Measurements from ENCODE around the gene SLCO2A1. TPM values are rescaled to one million over a fixed set of nuclear protein-coding genes. Genes with fewer than 3 reads are reported as not detected.

SLCO2A1 gene
- total and polyA plus RNA-seq, 2 experiments from 2014 or later = 0.31 to 1.0 TPM

DNA sequence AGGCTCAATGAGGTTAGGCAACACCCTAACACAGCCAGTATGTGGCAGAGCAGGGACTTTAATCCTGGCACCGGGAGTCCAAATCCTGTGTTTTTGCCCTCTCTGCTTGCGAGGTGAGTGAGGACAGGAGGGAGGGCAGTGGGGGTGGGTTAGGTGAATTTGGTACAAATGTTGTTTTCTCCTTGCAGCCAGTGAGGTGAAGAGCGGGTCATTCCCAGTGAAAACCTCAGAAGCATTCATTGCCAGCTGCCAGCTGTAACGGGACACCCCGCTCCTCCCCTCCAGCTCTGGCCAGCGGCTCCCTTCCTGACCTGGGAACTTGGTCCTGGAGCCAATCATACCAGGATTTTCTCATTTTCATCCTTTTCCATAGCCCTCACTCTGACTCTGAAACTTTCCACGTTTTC, 88.3 kb downstream of the SLCO2A1 start:
- Histone ChIP-seq H3F3A (replicated peaks; ENCODE audit: low read depth) (no peaks in the 10 kb centered on the region), H4K20me1 (replicated peaks; ENCODE audit: insufficient read depth) (no peaks in the 10 kb centered on the region), H3K79me2 (replicated peaks; ENCODE audit: insufficient read depth) (no peaks in the 10 kb centered on the region), H3K9me2 (ENCODE audit: insufficient read depth) (no peaks in the 10 kb centered on the region), H2AFZ (no peak overlapping the region), H3K36me3 (ENCODE audit: insufficient read depth) (no peaks in the 10 kb centered on the region), H3K4me1 (ENCODE audit: insufficient read depth) (no peaks in the 10 kb centered on the region), H3K27ac (ENCODE audit: low read depth) (no peak overlapping the region), H3K4me3 (no peak overlapping the region), H3K27me3 (ENCODE audit: insufficient read depth) (no peaks in the 10 kb centered on the region), H3K4me2 (no peak overlapping the region)
- H3K4me1 Mint-ChIP-seq = peaks cover 20% of the 10 kb centered on the region
- no peaks in the 10 kb centered on the region for H3K36me3 Mint-ChIP-seq (ENCODE audit: low read depth)
- ATAC-seq (peak; percentile 77), DNase-seq (ENCODE audit: low spot score) (peak; percentile 23)
- H3K4me3 Mint-ChIP-seq = no peak overlapping the region
- TF ChIP-seq, protein P1, sequence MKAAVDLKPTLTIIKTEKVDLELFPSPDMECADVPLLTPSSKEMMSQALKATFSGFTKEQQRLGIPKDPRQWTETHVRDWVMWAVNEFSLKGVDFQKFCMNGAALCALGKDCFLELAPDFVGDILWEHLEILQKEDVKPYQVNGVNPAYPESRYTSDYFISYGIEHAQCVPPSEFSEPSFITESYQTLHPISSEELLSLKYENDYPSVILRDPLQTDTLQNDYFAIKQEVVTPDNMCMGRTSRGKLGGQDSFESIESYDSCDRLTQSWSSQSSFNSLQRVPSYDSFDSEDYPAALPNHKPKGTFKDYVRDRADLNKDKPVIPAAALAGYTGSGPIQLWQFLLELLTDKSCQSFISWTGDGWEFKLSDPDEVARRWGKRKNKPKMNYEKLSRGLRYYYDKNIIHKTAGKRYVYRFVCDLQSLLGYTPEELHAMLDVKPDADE (IDR thresholded peaks at IDR 0.05) = no peak
- TF ChIP-seq POLR2AphosphoS5 (IDR thresholded peaks at IDR 0.05; ENCODE audit: low read depth) = no peak
- TF ChIP-seq, protein P2, sequence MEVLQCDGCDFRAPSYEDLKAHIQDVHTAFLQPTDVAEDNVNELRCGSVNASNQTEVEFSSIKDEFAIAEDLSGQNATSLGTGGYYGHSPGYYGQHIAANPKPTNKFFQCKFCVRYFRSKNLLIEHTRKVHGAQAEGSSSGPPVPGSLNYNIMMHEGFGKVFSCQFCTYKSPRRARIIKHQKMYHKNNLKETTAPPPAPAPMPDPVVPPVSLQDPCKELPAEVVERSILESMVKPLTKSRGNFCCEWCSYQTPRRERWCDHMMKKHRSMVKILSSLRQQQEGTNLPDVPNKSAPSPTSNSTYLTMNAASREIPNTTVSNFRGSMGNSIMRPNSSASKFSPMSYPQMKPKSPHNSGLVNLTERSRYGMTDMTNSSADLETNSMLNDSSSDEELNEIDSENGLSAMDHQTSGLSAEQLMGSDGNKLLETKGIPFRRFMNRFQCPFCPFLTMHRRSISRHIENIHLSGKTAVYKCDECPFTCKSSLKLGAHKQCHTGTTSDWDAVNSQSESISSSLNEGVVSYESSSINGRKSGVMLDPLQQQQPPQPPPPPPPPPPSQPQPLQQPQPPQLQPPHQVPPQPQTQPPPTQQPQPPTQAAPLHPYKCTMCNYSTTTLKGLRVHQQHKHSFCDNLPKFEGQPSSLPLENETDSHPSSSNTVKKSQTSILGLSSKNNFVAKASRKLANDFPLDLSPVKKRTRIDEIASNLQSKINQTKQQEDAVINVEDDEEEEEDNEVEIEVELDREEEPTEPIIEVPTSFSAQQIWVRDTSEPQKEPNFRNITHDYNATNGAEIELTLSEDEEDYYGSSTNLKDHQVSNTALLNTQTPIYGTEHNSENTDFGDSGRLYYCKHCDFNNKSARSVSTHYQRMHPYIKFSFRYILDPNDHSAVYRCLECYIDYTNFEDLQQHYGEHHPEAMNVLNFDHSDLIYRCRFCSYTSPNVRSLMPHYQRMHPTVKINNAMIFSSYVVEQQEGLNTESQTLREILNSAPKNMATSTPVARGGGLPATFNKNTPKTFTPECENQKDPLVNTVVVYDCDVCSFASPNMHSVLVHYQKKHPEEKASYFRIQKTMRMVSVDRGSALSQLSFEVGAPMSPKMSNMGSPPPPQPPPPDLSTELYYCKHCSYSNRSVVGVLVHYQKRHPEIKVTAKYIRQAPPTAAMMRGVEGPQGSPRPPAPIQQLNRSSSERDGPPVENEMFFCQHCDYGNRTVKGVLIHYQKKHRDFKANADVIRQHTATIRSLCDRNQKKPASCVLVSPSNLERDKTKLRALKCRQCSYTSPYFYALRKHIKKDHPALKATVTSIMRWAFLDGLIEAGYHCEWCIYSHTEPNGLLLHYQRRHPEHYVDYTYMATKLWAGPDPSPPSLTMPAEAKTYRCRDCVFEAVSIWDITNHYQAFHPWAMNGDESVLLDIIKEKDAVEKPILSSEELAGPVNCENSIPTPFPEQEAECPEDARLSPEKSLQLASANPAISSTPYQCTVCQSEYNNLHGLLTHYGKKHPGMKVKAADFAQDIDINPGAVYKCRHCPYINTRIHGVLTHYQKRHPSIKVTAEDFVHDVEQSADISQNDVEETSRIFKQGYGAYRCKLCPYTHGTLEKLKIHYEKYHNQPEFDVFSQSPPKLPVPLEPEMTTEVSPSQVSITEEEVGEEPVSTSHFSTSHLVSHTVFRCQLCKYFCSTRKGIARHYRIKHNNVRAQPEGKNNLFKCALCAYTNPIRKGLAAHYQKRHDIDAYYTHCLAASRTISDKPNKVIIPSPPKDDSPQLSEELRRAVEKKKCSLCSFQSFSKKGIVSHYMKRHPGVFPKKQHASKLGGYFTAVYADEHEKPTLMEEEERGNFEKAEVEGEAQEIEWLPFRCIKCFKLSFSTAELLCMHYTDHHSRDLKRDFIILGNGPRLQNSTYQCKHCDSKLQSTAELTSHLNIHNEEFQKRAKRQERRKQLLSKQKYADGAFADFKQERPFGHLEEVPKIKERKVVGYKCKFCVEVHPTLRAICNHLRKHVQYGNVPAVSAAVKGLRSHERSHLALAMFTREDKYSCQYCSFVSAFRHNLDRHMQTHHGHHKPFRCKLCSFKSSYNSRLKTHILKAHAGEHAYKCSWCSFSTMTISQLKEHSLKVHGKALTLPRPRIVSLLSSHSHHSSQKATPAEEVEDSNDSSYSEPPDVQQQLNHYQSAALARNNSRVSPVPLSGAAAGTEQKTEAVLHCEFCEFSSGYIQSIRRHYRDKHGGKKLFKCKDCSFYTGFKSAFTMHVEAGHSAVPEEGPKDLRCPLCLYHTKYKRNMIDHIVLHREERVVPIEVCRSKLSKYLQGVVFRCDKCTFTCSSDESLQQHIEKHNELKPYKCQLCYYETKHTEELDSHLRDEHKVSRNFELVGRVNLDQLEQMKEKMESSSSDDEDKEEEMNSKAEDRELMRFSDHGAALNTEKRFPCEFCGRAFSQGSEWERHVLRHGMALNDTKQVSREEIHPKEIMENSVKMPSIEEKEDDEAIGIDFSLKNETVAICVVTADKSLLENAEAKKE (CRISPR knock-in tag; IDR thresholded peaks at IDR 0.05) = no peak
- no peak for TF ChIP-seq EZH2phosphoT487 (IDR thresholded peaks at IDR 0.05; ENCODE audit: unreplicated experiment)
- TF ChIP-seq STAT1 (IDR thresholded peaks at IDR 0.05; ENCODE audit: unreplicated experiment) = no peak
- no peak for TF ChIP-seq EZH2 (IDR thresholded peaks at IDR 0.05; ENCODE audit: low read depth, unreplicated experiment)
- no peak for TF ChIP-seq CREB1 (CRISPR knock-in tag; IDR thresholded peaks at IDR 0.05; ENCODE audit: low read depth)
- TF ChIP-seq, protein P3, sequence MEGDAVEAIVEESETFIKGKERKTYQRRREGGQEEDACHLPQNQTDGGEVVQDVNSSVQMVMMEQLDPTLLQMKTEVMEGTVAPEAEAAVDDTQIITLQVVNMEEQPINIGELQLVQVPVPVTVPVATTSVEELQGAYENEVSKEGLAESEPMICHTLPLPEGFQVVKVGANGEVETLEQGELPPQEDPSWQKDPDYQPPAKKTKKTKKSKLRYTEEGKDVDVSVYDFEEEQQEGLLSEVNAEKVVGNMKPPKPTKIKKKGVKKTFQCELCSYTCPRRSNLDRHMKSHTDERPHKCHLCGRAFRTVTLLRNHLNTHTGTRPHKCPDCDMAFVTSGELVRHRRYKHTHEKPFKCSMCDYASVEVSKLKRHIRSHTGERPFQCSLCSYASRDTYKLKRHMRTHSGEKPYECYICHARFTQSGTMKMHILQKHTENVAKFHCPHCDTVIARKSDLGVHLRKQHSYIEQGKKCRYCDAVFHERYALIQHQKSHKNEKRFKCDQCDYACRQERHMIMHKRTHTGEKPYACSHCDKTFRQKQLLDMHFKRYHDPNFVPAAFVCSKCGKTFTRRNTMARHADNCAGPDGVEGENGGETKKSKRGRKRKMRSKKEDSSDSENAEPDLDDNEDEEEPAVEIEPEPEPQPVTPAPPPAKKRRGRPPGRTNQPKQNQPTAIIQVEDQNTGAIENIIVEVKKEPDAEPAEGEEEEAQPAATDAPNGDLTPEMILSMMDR (conservative IDR thresholded peaks at IDR 0.05; ENCODE audit: low read depth in 2 of 2) = no peak
- no peak for TF ChIP-seq JUNB (IDR thresholded peaks at IDR 0.05; ENCODE audit: unreplicated experiment)
- no peak for TF ChIP-seq NANOG (IDR thresholded peaks at IDR 0.05; ENCODE audit: borderline replicate concordance)
- H3K9me3 Mint-ChIP-seq = no peaks in the 10 kb centered on the region; the same call in 2 of the 3 replicates
- H3K27me3 Mint-ChIP-seq (ENCODE audit: insufficient read depth, low read depth, poor library complexity) = peaks cover 2% of the 10 kb centered on the region
- no peak overlapping the region for H3K27ac Mint-ChIP-seq

Measured in GM23338 (cell line).